Fibroblast of pulmonary artery (primary cell): ENCODE results near the gene TNK2.
"Not testable (repeated sequence)": the region's sequence is repeated elsewhere in the genome, so short reads cannot be mapped to it uniquely, and the experiment has no call there.

ENCODE experiments used
- DNase-seq: peaks from one replicate; pipeline ENCODE4 v3.0.0-alpha.2; 2010; ENCODE audit warnings: low read depth
- H3K4me3 ChIP-seq: replicated peaks from 2 replicates; pipeline ENCODE4 v1.5.1; 2011; ENCODE audit warnings: low read depth, mild to moderate bottlenecking, control low read depth, low read length, moderate library complexity
- CTCF ChIP-seq: IDR thresholded peaks from 2 replicates; pipeline ENCODE4 v1.5.1; 2011; ENCODE audit warnings: mild to moderate bottlenecking, control low read depth, low read length, inconsistent platforms; ENCODE audit errors: missing control alignments

The TNK2 gene

DNA sequence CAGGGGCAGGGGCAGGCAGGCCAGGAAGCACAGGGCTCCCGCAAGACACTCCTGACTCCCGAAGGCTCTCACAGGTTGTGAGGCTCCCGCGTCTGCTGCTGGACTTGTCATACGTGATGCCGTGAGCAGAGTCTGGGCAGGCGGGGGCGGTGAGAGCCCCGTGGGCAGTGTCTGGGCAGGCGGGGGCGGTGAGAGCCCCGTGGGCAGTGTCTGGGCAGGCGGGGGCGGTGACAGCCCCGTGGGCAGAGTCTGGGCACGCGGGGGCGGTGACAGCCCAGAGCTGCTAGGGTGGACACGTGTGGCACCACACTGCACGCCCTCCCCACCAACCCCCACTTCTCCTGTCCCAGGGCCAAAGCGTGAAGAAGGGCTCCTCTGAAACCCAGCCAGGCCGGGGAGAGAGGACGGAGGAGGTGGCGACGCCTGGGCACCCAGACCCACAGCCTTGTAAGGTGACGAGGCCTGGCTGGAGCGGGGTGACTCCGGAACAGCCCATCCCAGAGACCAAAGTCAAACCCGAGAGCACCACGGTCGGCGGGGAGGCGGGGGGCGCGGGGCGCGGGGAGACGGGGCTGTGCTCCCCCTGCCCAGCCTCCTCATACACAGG, 35.0 kb downstream of the TNK2 start:
- no peak for TF ChIP-seq CTCF
- DNase-seq, result no peak
- H3K4me3 ChIP-seq, result no peak overlapping the region

DNA sequence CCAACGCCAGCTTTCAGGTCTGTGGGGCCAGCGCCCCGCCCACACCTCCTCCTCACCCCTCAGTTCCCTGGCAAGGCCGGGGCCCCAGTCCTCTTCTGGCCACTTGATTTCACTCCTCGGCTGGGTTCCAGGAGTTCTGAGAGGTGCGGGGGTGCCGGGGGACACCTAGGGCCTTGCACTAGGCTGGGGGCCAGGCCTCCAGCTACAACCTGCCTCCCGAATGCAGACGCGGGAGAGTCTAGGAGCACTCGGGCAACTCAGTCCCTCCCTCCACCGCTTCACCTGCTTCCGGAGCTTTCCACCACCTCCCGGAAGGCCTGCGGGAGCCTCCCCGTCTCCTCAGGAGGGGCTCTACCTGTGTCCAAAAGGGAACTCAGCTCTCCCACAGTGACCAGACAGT, 35.6 kb downstream of the TNK2 start:
- DNase-seq, result no peak

DNA sequence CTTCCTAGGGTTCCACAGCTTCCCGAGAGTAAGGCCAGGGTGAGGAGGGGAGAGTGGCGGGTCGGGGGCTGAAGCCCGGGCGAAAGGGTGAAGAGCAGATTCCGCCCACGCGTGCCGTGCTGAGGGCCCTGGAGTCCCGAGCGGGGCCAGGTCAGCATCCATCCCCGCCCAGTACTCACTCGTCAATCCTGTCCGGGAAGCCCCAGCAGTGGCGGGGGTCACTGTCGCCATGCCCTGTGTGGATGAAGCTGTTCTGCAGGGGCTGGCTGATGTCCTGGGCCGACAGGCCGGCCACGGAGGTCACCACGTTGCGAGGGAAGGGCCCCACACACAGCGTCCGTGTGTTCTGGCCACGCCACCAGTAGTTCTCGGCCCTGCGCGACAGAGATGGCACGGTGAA, 36.3 kb downstream of the TNK2 start:
- no peak for DNase-seq
- H3K4me3 ChIP-seq, result no peak overlapping the region
- no peak for TF ChIP-seq CTCF

More for the DNA sequence above, 35.6 kb downstream of the TNK2 start:
- H3K4me3 ChIP-seq, result no peak overlapping the region
- TF ChIP-seq CTCF, result no peak

- not testable (repeated sequence) for DNase-seq, H3K4me3 ChIP-seq
Observed at GRCh38 chr3:195871686-195872085, 36.7 kb downstream of the TNK2 start.

DNA sequence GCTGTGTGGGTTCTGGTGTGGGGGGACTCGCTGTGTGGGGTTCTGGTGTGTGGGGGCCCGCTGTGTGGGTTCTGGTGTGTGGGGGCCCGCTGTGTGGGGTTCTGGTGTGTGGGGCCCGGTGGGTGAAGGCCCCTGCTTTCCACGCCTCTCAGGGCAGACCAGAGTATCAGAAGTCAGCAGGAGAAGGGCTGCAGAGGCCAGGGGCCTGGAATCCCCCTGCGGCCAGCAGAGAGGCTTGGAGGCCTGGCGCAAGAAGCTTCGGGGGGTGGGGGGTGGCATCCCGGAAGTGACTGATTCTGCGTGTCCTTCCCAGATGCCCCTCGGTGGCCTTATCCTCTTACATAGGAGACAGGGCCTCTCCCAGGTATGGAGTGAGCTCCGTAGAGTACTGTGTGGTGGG, 37.4 kb downstream of the TNK2 start:
- no peak overlapping the region for H3K4me3 ChIP-seq
- TF ChIP-seq CTCF, result no peak
- DNase-seq, result no peak

- H3K4me3 ChIP-seq, result no peak overlapping the region
- no peak for DNase-seq
- TF ChIP-seq CTCF, result no peak
Observed at GRCh38 chr3:195870442-195870841, 37.9 kb downstream of the TNK2 start.

DNA sequence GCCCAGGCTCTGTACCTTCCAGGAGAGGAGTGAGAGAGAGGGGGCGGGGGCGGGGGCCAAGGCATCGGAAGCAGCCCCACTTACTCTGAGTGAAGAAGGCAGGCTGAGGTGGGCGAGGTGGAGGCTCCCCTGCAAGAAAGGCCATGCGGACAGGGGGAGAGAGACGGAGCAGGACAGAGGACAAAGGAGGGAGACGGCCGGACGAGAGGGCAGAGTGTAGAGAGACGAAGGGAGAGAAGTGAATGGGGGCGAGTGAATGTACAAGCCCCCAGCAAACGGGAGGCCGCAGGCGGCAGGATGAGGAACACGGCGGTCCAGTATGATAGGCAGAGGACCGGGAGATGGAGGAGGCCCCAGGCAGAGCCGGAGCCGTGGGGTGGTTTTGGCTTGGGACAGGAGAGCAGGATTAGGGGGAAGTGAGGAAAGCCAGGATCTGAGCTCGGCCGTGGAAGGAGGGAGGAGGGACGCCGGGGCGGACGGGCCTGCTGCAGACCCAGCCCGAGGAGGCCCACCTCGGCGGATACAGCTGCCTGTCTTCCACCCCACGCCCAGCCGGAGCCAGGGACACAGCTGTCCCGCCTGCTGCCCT, 38.8 kb downstream of the TNK2 start:
- no peak for TF ChIP-seq CTCF
- no peak for DNase-seq
- H3K4me3 ChIP-seq, result no peak overlapping the region
